Muscle layer of duodenum (tissue), 2 donors: ENCODE results near the gene SFTPB.
"Not testable (repeated sequence)": the region's sequence is repeated elsewhere in the genome, so short reads cannot be mapped to it uniquely, and the experiment has no call there.

ENCODE experiments used
- H3K27ac ChIP-seq: one replicate; pipeline ENCODE4 v1.7.0; 2013; ENCODE audit warnings: mild to moderate bottlenecking, low read length
- H3K27me3 ChIP-seq: one replicate; pipeline ENCODE4 v1.7.0; 2013; ENCODE audit warnings: low read depth, mild to moderate bottlenecking, control low read depth, low read length
- H3K36me3 ChIP-seq, 2 donors: one replicate each; pipeline ENCODE4 v1.7.0; 2013; ENCODE audit warnings: low read length in 2 of 2, control low read depth in 1 of 2, mild to moderate bottlenecking in 1 of 2; ENCODE audit not compliant: insufficient read depth in 2 of 2, control insufficient read depth in 1 of 2
- H3K4me1 ChIP-seq, 2 donors: one replicate each; pipeline ENCODE4 v1.7.0; 2013; ENCODE audit warnings: low read length in 2 of 2, mild to moderate bottlenecking in 2 of 2, control low read depth in 1 of 2, moderate library complexity in 1 of 2; ENCODE audit not compliant: insufficient read depth in 2 of 2, control insufficient read depth in 1 of 2
- H3K4me3 ChIP-seq, 2 donors: one replicate each; pipeline ENCODE4 v1.7.0; 2013; ENCODE audit warnings: low read length in 2 of 2, low read depth in 1 of 2, mild to moderate bottlenecking in 1 of 2
- H3K9me3 ChIP-seq, 2 donors: one replicate each; pipeline ENCODE4 v1.7.0; 2013; ENCODE audit warnings: low read length in 2 of 2, control low read depth in 1 of 2, mild to moderate bottlenecking in 1 of 2; ENCODE audit not compliant: control insufficient read depth in 1 of 2
- donor health status: healthy.

Gene SFTPB

GRCh38 chr2:85668009-85668856 is at the start of gene SFTPB:
Gene SFTPB, minus strand, starts transcription at chr2:85668199. Its CDS starts 16 bp downstream, at chr2:85668183.
- Histone ChIP-seq H3K4me3 (no peak within 1 kb of the TSS), H3K27ac (no peak within 1 kb of the TSS), H3K9me3 (no peaks in the 10 kb centered on the region), H3K4me1 (no peaks in the 10 kb centered on the region), H3K27me3 (no peaks in the 10 kb centered on the region), H3K36me3 (no peaks in the 10 kb centered on the region)

- H3K4me1 ChIP-seq = peaks cover 0 to 3% of the 10 kb centered on the region in 2 donors
- H3K36me3 ChIP-seq = no peaks in the 10 kb centered on the region
- H3K9me3 ChIP-seq = no peaks in the 10 kb centered on the region
- no peak overlapping the region for H3K4me3 ChIP-seq
- H3K27ac ChIP-seq = no peak overlapping the region
- H3K27me3 ChIP-seq = no peaks in the 10 kb centered on the region
These were observed 49.5 kb upstream of the SFTPB start for GRCh38 chr2:85717308-85718008.

GRCh38 chr2:85716346-85716914 is 48.4 kb upstream of the SFTPB start:
- H3K4me1 ChIP-seq = peaks cover 0 to 4% of the 10 kb centered on the region in 2 donors
- H3K27ac ChIP-seq = no peak overlapping the region
- H3K27me3 ChIP-seq = no peaks in the 10 kb centered on the region
- no peak overlapping the region for H3K4me3 ChIP-seq
- H3K36me3 ChIP-seq = no peaks in the 10 kb centered on the region
- no peaks in the 10 kb centered on the region for H3K9me3 ChIP-seq

GRCh38 chr2:85714841-85715240 is 46.8 kb upstream of the SFTPB start:
- no peak overlapping the region for H3K27ac ChIP-seq
- no peaks in the 10 kb centered on the region for H3K9me3 ChIP-seq
- H3K27me3 ChIP-seq = no peaks in the 10 kb centered on the region
- no peaks in the 10 kb centered on the region for H3K36me3 ChIP-seq
- H3K4me3 ChIP-seq = no peak overlapping the region
- H3K4me1 ChIP-seq = peaks cover 0 to 4% of the 10 kb centered on the region in 2 donors

- H3K27me3 ChIP-seq, H3K36me3 ChIP-seq, H3K4me1 ChIP-seq, H3K4me3 ChIP-seq, H3K9me3 ChIP-seq, H3K27ac ChIP-seq: not testable (repeated sequence)
These were observed 46.4 kb upstream of the SFTPB start for GRCh38 chr2:85714421-85714820.

GRCh38 chr2:85713836-85714235 is 45.8 kb upstream of the SFTPB start:
- H3K4me3 ChIP-seq = no peak overlapping the region
- H3K4me1 ChIP-seq = peaks cover 0 to 4% of the 10 kb centered on the region in 2 donors
- no peaks in the 10 kb centered on the region for H3K27me3 ChIP-seq
- no peak overlapping the region for H3K27ac ChIP-seq
- no peaks in the 10 kb centered on the region for H3K36me3 ChIP-seq
- no peaks in the 10 kb centered on the region for H3K9me3 ChIP-seq

GRCh38 chr2:85712849-85713612 is 45.0 kb upstream of the SFTPB start:
- H3K27me3 ChIP-seq = no peaks in the 10 kb centered on the region
- no peaks in the 10 kb centered on the region for H3K9me3 ChIP-seq
- no peak overlapping the region for H3K4me3 ChIP-seq
- H3K4me1 ChIP-seq = peaks cover 0 to 4% of the 10 kb centered on the region in 2 donors
- H3K36me3 ChIP-seq = no peaks in the 10 kb centered on the region
- no peak overlapping the region for H3K27ac ChIP-seq

GRCh38 chr2:85712336-85712735 is 44.3 kb upstream of the SFTPB start:
- Histone ChIP-seq H3K27me3 (no peaks in the 10 kb centered on the region), H3K36me3 (no peaks in the 10 kb centered on the region), H3K4me1 (peaks cover 0 to 4% of the 10 kb centered on the region in 2 donors), H3K9me3 (no peaks in the 10 kb centered on the region), H3K4me3 (no peak overlapping the region), H3K27ac (no peak overlapping the region)

- no peaks in the 10 kb centered on the region for H3K27me3 ChIP-seq
- no peak overlapping the region for H3K4me3 ChIP-seq
- no peaks in the 10 kb centered on the region for H3K36me3 ChIP-seq
- peaks cover 0 to 4% of the 10 kb centered on the region in 2 donors for H3K4me1 ChIP-seq
- no peaks in the 10 kb centered on the region for H3K9me3 ChIP-seq
- H3K27ac ChIP-seq = peak overlapping the region; percentile 20
These were observed 43.6 kb upstream of the SFTPB start for GRCh38 chr2:85711578-85712060.

- Histone ChIP-seq H3K9me3 (no peaks in the 10 kb centered on the region), H3K36me3 (no peaks in the 10 kb centered on the region), H3K27ac (peak overlapping the region; percentile 42), H3K4me3 (no peak overlapping the region), H3K4me1 (peaks cover 0 to 4% of the 10 kb centered on the region in 2 donors), H3K27me3 (no peaks in the 10 kb centered on the region)
These were observed 42.9 kb upstream of the SFTPB start for GRCh38 chr2:85710687-85711577.
